K562 (cell line): ENCODE measurements around the gene TBX1. TPM values are rescaled to one million over a fixed set of nuclear protein-coding genes. Genes with fewer than 3 reads are reported as not detected.

Experiments
- CHD1 ChIP-seq: fragments of 200-600 bp; sonication (generic); IDR thresholded peaks from one replicate; pipeline ENCODE4 v1.6.1; 2012; ENCODE audit warnings: mild to moderate bottlenecking, moderate library complexity, low read length, inconsistent platforms
- ELF1 ChIP-seq: fragments of 200-800 bp; sonication (Bioruptor generic); IDR thresholded peaks from 2 replicates; pipeline ENCODE4 v1.6.1; 2016; ENCODE audit warnings: missing genetic modification characterization, missing compliant biosample characterization
- ETS2 ChIP-seq: IDR thresholded peaks from 2 replicates; pipeline ENCODE4 v1.6.1; 2016; ENCODE audit warnings: borderline replicate concordance, missing genetic modification characterization, mild to moderate bottlenecking, moderate library complexity, missing compliant biosample characterization; ENCODE audit not compliant: poor library complexity, severe bottlenecking
- GMEB1 ChIP-seq: fragments of 250-450 bp; sonication (Bioruptor Pico); IDR thresholded peaks from 2 replicates; pipeline ENCODE4 v1.4.0; 2020; ENCODE audit warnings: mild to moderate bottlenecking
- HDAC6 ChIP-seq: IDR thresholded peaks from 2 replicates; pipeline ENCODE4 v1.6.1; 2012; ENCODE audit warnings: low read depth, mild to moderate bottlenecking, control low read depth, inconsistent platforms, low read length, moderate library complexity
- KDM5B ChIP-seq: fragments of 200-600 bp; sonication (generic); IDR thresholded peaks from 2 replicates; pipeline ENCODE4 v1.6.1; 2012; ENCODE audit warnings: low read depth, mild to moderate bottlenecking, moderate library complexity, low read length, control low read depth, inconsistent platforms; ENCODE audit not compliant: insufficient replicate concordance
- LEF1 ChIP-seq: fragments of 450-650 bp; IDR thresholded peaks from 2 replicates; pipeline ENCODE4 v1.6.1; 2016; ENCODE audit warnings: mild to moderate bottlenecking
- MEF2D ChIP-seq: conservative IDR thresholded peaks from 2 replicates; pipeline ENCODE4 v1.6.1; 2016; ENCODE audit warnings: low read depth, missing genetic modification characterization, missing compliant biosample characterization
- MYC ChIP-seq, 2 experiments: fragments of 250-450 bp in 1 of 2; sonication (Bioruptor Pico) in 1 of 2; IDR thresholded peaks; 2 replicates each; pipeline versions ENCODE4 v1.5.1 to v1.6.1; 2012 to 2021; ENCODE audit warnings: low read depth in 2 of 2, borderline replicate concordance in 1 of 2, improper control_type of control experiment in 1 of 2, low read length in 1 of 2, mild to moderate bottlenecking in 1 of 2, moderate library complexity in 1 of 2
- NCOA6 ChIP-seq: fragments of 450-650 bp; IDR thresholded peaks from 2 replicates; pipeline ENCODE4 v1.6.1; 2017; ENCODE audit warnings: mild to moderate bottlenecking
- NR3C1 ChIP-seq: sonication (generic); formaldehyde crosslinking; IDR thresholded peaks from 2 replicates; pipeline ENCODE4 v1.8.1; 2022; ENCODE audit warnings: missing genetic modification reagents
- RBM22 ChIP-seq: fragments of 200-400 bp; formaldehyde crosslinking; IDR thresholded peaks from 2 replicates; pipeline ENCODE4 v1.6.1; 2018; ENCODE audit warnings: low read length, low read depth; ENCODE audit not compliant: poor library complexity, severe bottlenecking
- RUNX1 ChIP-seq: sonication (generic); IDR thresholded peaks from 2 replicates; pipeline ENCODE4 v1.6.1; 2016; ENCODE audit warnings: antibody characterized with exemption, low read depth
- TGIF2 ChIP-seq: sonication (generic); formaldehyde crosslinking; IDR thresholded peaks from 2 replicates; pipeline ENCODE4 v1.8.1; 2022; ENCODE audit warnings: mild to moderate bottlenecking, missing genetic modification reagents, moderate library complexity
- ZBTB40 ChIP-seq, 2 experiments: fragments of 450-650 bp in 1 of 2; sonication (generic) in 1 of 2; formaldehyde crosslinking in 1 of 2; IDR thresholded peaks; 2 replicates each; pipeline versions ENCODE4 v1.7.1 to v1.9.0; 2016 to 2022; ENCODE audit warnings: inconsistent platforms in 1 of 2, mild to moderate bottlenecking in 1 of 2, missing genetic modification reagents in 1 of 2
- ZNF436 ChIP-seq: fragments of 250-450, 450-650 bp; sonication (Bioruptor Pico); formaldehyde crosslinking; IDR thresholded peaks from 2 replicates; pipeline ENCODE4 v1.7.0; 2020; ENCODE audit warnings: mild to moderate bottlenecking
- polyA plus RNA-seq, 8 experiments: library from polyadenylated mRNA; depleted of rRNA in 4 of 8; stranded (reverse) in 5 of 8; unstranded in 3 of 8; fragments of >200 nt; fragmentation: Nextera tagmentation in 2 of 8; fragmentation: Illumina TruSeq in 1 of 8; extraction: Ambion mirVana in 2 of 8; extraction: Trizol in 1 of 8; gene quantifications; 2 replicates each; pipeline versions ENCODE4 v1.2.1 to v1.2.3, GENCODE V29; 2011 to 2014; ENCODE audit warnings: inconsistent platforms in 1 of 8, missing spikeins in 1 of 8
- total RNA-seq, 7 experiments: library from RNA; depleted of rRNA in 6 of 7; stranded (reverse); fragments of >200 nt in 6 of 7; fragmentation: Illumina TruSeq in 2 of 7; extraction: Trizol in 2 of 7; gene quantifications; 2 replicates each; pipeline versions ENCODE4 v1.2.1 to v1.2.3, GENCODE V29; 2011 to 2021; ENCODE audit warnings: low replicate concordance in 1 of 7

The TBX1 gene
- total and polyA plus RNA-seq, 9 of the 15 experiments (the other 6 are each of a cell fraction or from before 2014, with no cell fraction given): 0.07 to 35.0 (median 3.9) TPM

GRCh38 chr22:19767427-19768341 is 7.1 kb downstream of the TBX1 start (continued):
- TF ChIP-seq GMEB1 (no peak), RUNX1 (no peak), ETS2 (no peak), KDM5B (peak; percentile 7), ZBTB40 (IDR thresholded peaks at IDR 0.05) (no peak), ZBTB40 (CRISPR knock-in tag; IDR thresholded peaks at IDR 0.05) (peak; percentile 52; the same call in 1 of the 2 replicates), LEF1 (no peak), HDAC6 (no peak), NR3C1 (CRISPR knock-in tag) (no peak), ZNF436 (CRISPR knock-in tag) (no peak), MYC (IDR thresholded peaks at IDR 0.05; ENCODE audit: low read depth, low read length) (0 out of 2 replicates have a peak, but pooled peaks have one; percentile 14), MYC (CRISPR knock-in tag; IDR thresholded peaks at IDR 0.05; ENCODE audit: borderline replicate concordance, low read depth) (no peak), ELF1 (tag) (no peak; the same call in 1 of the 2 replicates), MEF2D (tag) (no peak), CHD1 (no peak), TGIF2 (CRISPR knock-in tag) (no peak), RBM22 (no peak), NCOA6 (no peak)
